Astrocyte (in vitro differentiated cells and primary cell): Measurements from ENCODE around the gene GRM7. TPM values are rescaled to one million over a fixed set of nuclear protein-coding genes. Genes with fewer than 3 reads are reported as not detected.

Source experiments
- DNase-seq: peaks from one replicate; pipeline ENCODE4 v3.0.0-alpha.2; 2010; ENCODE audit warnings: low read depth
- FAIRE-seq: peaks from 2 replicates; lab custom pipeline; 2011; peaks lifted over from hg19 to GRCh38; lab: Jason Lieb, UNC
- H2AFZ ChIP-seq: 2 replicates; pipeline ENCODE4 v1.6.0; 2012; ENCODE audit warnings: low read depth, low read length, inconsistent platforms
- H3K27ac ChIP-seq: 2 replicates; pipeline ENCODE4 v1.5.1; 2011; ENCODE audit warnings: low read depth, low read length, inconsistent platforms
- H3K27me3 ChIP-seq: 2 replicates; pipeline ENCODE4 v1.6.0; 2011; ENCODE audit warnings: low read length, inconsistent platforms; ENCODE audit not compliant: insufficient read depth
- H3K36me3 ChIP-seq: 2 replicates; pipeline ENCODE4 v1.5.1; 2011; ENCODE audit warnings: low read length, inconsistent platforms; ENCODE audit not compliant: insufficient read depth
- H3K4me1 ChIP-seq: 2 replicates; pipeline ENCODE4 v1.5.1; 2011; ENCODE audit warnings: low read length, inconsistent platforms; ENCODE audit not compliant: insufficient read depth
- H3K4me2 ChIP-seq: 2 replicates; pipeline ENCODE4 v1.6.0; 2012; ENCODE audit warnings: low read length, inconsistent platforms
- H3K4me3 ChIP-seq: 2 replicates; pipeline ENCODE4 v1.5.1; 2011; ENCODE audit warnings: low read depth, mild to moderate bottlenecking, low read length, inconsistent platforms; ENCODE audit not compliant: insufficient read depth
- H3K79me2 ChIP-seq: 2 replicates; pipeline ENCODE4 v1.6.0; 2012; ENCODE audit warnings: mild to moderate bottlenecking, low read length, inconsistent platforms; ENCODE audit not compliant: insufficient read depth
- H3K9ac ChIP-seq: 2 replicates; pipeline ENCODE4 v1.6.0; 2012; ENCODE audit warnings: mild to moderate bottlenecking, low read length, inconsistent platforms
- H3K9me3 ChIP-seq: 2 replicates; pipeline ENCODE4 v1.5.1; 2012; ENCODE audit warnings: low read depth, mild to moderate bottlenecking, low read length, inconsistent platforms; ENCODE audit not compliant: insufficient read depth
- H4K20me1 ChIP-seq: 2 replicates; pipeline ENCODE4 v1.6.0; 2012; ENCODE audit warnings: low read length, inconsistent platforms; ENCODE audit not compliant: insufficient read depth
- H3K27ac Mint-ChIP-seq: one replicate; pipeline ENCODE4 v1.8.0; 2021; ENCODE audit warnings: mild to moderate bottlenecking, mixed read lengths; ENCODE audit not compliant: unreplicated experiment
- H3K27me3 Mint-ChIP-seq: one replicate; pipeline ENCODE4 v1.8.0; 2021; ENCODE audit warnings: low read depth, mixed read lengths; ENCODE audit not compliant: unreplicated experiment
- H3K36me3 Mint-ChIP-seq: one replicate; pipeline ENCODE4 v1.8.0; 2021; ENCODE audit warnings: low read depth, mixed read lengths; ENCODE audit not compliant: unreplicated experiment
- H3K4me1 Mint-ChIP-seq: one replicate; pipeline ENCODE4 v1.8.0; 2021; ENCODE audit warnings: low read depth, mixed read lengths; ENCODE audit not compliant: unreplicated experiment
- H3K4me3 Mint-ChIP-seq: one replicate; pipeline ENCODE4 v1.8.0; 2021; ENCODE audit warnings: mild to moderate bottlenecking, moderate library complexity, mixed read lengths; ENCODE audit not compliant: unreplicated experiment
- H3K9me3 Mint-ChIP-seq: one replicate; pipeline ENCODE4 v1.8.0; 2021; ENCODE audit warnings: mild to moderate bottlenecking, mixed read lengths; ENCODE audit not compliant: unreplicated experiment
- EZH2 ChIP-seq: IDR thresholded peaks from 2 replicates; pipeline ENCODE4 v1.6.1; 2012; ENCODE audit warnings: mild to moderate bottlenecking, low read length, inconsistent platforms; ENCODE audit not compliant: insufficient read depth
- total RNA-seq: library from RNA; stranded (reverse); gene quantifications from 2 replicates; pipeline ENCODE4 v1.2.1, GENCODE V29; 2021
- TF ChIP-seq, protein P1 (sequence below): IDR thresholded peaks from 2 replicates; pipeline ENCODE4 v1.5.1; 2011; ENCODE audit warnings: low read depth, mild to moderate bottlenecking, inconsistent platforms, low read length, moderate library complexity; ENCODE audit not compliant: insufficient read depth

Gene GRM7
- total RNA-seq, 1 donor from 2014 or later = not detected

DNA sequence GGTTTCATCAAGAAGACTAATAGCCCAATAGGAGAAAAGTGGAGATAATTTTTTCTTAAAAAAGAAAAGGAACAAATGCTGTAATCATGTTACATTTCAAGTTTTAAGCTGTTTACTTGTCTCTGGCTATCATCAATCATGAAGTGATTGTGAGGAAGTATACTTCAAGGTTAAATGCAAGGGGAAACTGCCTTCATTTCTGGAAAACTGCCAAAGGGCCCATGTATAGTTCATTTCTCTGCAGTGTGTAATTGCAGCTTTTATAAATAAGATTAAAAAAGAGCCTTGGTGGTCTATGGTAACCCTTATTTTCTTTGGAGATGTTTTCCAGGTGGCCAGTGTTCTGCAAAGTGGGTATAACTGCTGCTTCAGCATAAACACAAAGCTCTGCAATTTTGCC lies 101.9 kb downstream of the GRM7 start:
- TF ChIP-seq EZH2 = no peak
- TF ChIP-seq, protein P1, sequence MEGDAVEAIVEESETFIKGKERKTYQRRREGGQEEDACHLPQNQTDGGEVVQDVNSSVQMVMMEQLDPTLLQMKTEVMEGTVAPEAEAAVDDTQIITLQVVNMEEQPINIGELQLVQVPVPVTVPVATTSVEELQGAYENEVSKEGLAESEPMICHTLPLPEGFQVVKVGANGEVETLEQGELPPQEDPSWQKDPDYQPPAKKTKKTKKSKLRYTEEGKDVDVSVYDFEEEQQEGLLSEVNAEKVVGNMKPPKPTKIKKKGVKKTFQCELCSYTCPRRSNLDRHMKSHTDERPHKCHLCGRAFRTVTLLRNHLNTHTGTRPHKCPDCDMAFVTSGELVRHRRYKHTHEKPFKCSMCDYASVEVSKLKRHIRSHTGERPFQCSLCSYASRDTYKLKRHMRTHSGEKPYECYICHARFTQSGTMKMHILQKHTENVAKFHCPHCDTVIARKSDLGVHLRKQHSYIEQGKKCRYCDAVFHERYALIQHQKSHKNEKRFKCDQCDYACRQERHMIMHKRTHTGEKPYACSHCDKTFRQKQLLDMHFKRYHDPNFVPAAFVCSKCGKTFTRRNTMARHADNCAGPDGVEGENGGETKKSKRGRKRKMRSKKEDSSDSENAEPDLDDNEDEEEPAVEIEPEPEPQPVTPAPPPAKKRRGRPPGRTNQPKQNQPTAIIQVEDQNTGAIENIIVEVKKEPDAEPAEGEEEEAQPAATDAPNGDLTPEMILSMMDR = no peak
- no peak for DNase-seq
- FAIRE-seq = no peak
- Histone ChIP-seq H3K4me1 (no peaks in the 10 kb centered on the region), H4K20me1 (no peaks in the 10 kb centered on the region), H3K4me3 (no peak overlapping the region), H2AFZ (no peak overlapping the region), H3K36me3 (no peaks in the 10 kb centered on the region), H3K27ac (no peak overlapping the region), H3K9ac (no peak overlapping the region), H3K4me2 (no peak overlapping the region), H3K79me2 (no peaks in the 10 kb centered on the region), H3K9me3 (no peaks in the 10 kb centered on the region), H3K27me3 (no peaks in the 10 kb centered on the region)
- Mint-ChIP-seq H3K27me3 (no peaks in the 10 kb centered on the region), H3K9me3 (peaks cover 3% of the 10 kb centered on the region), H3K4me1 (no peaks in the 10 kb centered on the region), H3K4me3 (no peak overlapping the region), H3K27ac (no peak overlapping the region), H3K36me3 (no peaks in the 10 kb centered on the region)

- DNase-seq (no peak), FAIRE-seq (no peak)
- no peak overlapping the region for H3K9ac ChIP-seq
- Mint-ChIP-seq H3K36me3 (no peaks in the 10 kb centered on the region), H3K4me3 (no peak overlapping the region), H3K27me3 (no peaks in the 10 kb centered on the region), H3K9me3 (peaks cover 3% of the 10 kb centered on the region), H3K4me1 (no peaks in the 10 kb centered on the region), H3K27ac (no peak overlapping the region)
- H3K36me3 ChIP-seq = no peaks in the 10 kb centered on the region
- H3K79me2 ChIP-seq = no peaks in the 10 kb centered on the region
- no peaks in the 10 kb centered on the region for H3K9me3 ChIP-seq
- H4K20me1 ChIP-seq = no peaks in the 10 kb centered on the region
- no peak overlapping the region for H2AFZ ChIP-seq
- no peak overlapping the region for H3K4me3 ChIP-seq
- TF ChIP-seq, protein P1 = no peak
- TF ChIP-seq EZH2 = no peak
- H3K27ac ChIP-seq = no peak overlapping the region
- no peaks in the 10 kb centered on the region for H3K27me3 ChIP-seq
- H3K4me2 ChIP-seq = no peak overlapping the region
- H3K4me1 ChIP-seq = no peaks in the 10 kb centered on the region
Observed at GRCh38 chr3:6965881-6966280, 105.0 kb downstream of the GRM7 start.

GRCh38 chr3:6971933-6972332 lies 111.0 kb downstream of the GRM7 start:
- no peaks in the 10 kb centered on the region for H3K79me2 ChIP-seq
- no peaks in the 10 kb centered on the region for H3K9me3 ChIP-seq
- no peaks in the 10 kb centered on the region for H3K36me3 ChIP-seq
- no peak overlapping the region for H3K9ac ChIP-seq
- H3K4me1 ChIP-seq = no peaks in the 10 kb centered on the region
- no peak overlapping the region for H3K4me3 ChIP-seq
- FAIRE-seq (no peak), DNase-seq (no peak)
- TF ChIP-seq EZH2 = no peak
- TF ChIP-seq, protein P1 = no peak
- H3K9me3 Mint-ChIP-seq = no peaks in the 10 kb centered on the region
- no peaks in the 10 kb centered on the region for H3K4me1 Mint-ChIP-seq
- H3K27me3 ChIP-seq = no peaks in the 10 kb centered on the region
- no peak overlapping the region for H3K27ac Mint-ChIP-seq
- H3K27me3 Mint-ChIP-seq = no peaks in the 10 kb centered on the region
- no peak overlapping the region for H3K4me2 ChIP-seq
- no peak overlapping the region for H3K27ac ChIP-seq
- no peak overlapping the region for H3K4me3 Mint-ChIP-seq
- no peaks in the 10 kb centered on the region for H4K20me1 ChIP-seq
- H2AFZ ChIP-seq = no peak overlapping the region
- H3K36me3 Mint-ChIP-seq = no peaks in the 10 kb centered on the region
